Activated CD4-positive, alpha-beta T cell treated with anti-CD3 and anti-CD28 coated beads for 48 hours (primary cell): Measurements from ENCODE around the gene CDYL2.
"Not testable (repeated sequence)": the region's sequence is repeated elsewhere in the genome, so short reads cannot be mapped to it uniquely, and the experiment has no call there.

Experiments
- DNase-seq: peaks from one replicate; pipeline ENCODE4 v3.0.0-alpha.2; 2020

The CDYL2 gene

DNA sequence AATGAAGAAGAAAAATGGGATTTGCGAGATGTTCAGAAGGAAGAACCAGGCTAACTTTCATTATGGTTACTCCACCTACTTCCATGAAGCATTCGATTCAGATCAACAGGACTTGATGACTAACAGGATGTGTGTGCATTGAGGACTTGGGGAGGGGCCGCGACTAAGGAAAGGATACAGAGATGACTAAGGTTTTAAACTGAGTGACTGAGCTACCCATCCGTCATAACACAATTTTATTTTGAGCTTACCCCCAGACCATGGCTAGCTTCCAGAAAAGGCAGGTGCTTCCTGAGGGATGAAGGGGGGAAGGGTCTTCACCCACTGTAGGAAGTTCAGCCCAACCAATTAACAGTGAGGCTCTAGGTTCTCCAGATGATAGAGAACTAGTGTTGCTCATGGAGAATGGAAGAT is 2.5 kb upstream of the CDYL2 start:
- peak; percentile 76 for DNase-seq

DNA sequence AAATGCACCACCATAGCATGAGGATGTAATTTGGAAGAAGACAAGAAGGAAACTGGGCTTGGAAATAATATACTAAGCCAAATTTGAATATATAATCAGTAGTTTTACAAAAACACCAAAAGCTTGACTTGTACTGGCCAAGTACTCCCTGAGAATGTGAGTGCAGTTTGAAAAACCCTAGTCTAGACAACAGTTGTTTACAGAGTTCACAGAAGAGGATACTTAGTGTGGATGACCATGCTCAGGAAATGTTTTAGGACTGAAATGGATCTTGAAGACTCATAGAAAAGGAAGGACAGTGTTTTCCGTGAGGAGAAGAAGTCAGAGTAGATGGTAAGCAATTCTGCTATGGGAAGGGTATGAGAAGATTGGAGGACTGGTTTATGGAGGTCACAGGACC is 1.9 kb upstream of the CDYL2 start:
- no peak for DNase-seq

DNA sequence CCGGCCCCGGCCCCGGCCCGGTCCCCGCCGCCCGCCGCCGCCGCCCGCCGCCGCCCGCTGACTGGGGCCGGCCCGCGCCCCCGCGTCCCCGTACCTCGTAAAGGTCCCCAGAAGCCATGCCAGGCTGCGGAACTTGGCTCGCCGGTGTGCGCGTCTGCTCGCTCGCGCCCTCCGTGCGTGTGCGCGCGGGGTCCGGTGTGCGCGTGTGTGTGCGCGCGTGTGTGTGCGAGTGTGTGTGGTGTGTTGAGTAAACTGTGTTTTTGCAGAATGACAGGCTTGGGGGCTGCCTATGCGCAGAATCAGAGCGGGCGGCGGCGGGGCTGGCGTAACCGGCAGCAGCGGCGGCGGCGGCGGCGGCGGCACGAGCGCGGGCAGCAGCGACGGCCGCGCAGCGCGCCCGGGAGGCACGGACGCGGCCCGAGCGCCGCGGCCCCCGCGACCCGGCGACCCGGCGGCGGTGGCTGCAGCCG is 307 bp downstream of the CDYL2 start:
- DNase-seq, result peak; percentile 75

GRCh38 chr16:80803339-80804055 is 901 bp downstream of the CDYL2 start:
- peak; percentile 63 for DNase-seq

DNA sequence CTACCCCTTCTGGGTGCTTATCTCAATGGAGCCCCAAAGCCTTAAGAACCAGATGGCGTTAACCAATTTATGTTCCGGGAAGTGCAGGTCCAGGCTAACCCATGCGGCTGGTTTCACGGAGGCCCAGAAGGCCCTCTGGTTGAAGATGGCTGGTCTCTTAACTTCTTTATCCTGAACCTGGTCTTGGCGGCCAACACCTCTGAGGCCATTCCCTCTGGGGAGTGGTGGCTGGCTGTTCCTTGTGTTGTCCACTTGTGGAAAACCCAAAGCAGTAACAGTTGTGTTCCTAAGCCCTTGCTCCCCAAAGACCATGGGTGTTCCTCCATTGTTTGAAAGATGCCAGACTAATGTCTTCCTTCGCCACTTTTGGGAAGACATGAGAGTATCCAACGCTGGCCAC is 1.5 kb downstream of the CDYL2 start:
- DNase-seq, result no peak

DNA sequence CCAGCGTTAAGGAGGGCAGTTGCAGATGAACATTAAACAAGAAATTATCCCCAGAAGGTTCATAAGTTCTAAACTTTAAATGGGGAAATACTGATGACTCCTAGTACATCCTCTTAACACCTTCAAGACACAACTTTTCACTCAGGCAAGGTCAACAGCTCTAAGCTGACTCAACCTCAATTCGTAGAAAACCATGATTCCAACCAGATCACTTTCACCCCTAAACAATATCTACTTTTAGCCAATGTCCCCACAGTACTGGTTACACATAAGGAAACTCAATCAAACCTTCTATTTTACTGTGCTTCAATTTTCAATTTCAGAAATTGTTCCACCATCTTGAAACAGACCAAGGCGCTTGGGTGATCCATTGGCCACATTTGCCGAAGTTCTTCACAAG is 2.3 kb downstream of the CDYL2 start:
- no peak for DNase-seq

- DNase-seq, result no peak
These were observed 10.3 kb downstream of the CDYL2 start for GRCh38 chr16:80794071-80794470.

GRCh38 chr16:80792031-80792430 is 12.4 kb downstream of the CDYL2 start:
- no peak for DNase-seq

GRCh38 chr16:80791411-80791810 is 13.0 kb downstream of the CDYL2 start:
- no peak for DNase-seq

DNA sequence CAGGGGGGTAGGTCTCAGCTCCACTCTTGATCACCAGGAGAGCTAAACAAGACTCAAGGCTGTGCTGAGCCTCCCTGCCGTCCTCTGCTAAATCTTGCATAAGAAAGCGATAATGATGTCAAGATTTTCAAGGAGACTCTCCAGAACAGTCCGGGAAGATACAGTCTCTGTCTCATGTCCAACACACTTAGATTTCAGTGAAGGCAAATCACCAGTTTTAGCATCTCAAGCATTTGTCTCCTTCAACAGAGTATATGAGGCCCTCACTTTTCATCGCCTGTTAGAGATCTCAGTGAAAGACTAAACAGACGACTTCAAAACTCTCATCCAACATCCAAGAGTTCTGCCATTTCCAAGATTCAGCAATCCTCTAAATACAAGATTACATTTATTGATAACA is 13.6 kb downstream of the CDYL2 start:
- DNase-seq, result no peak

GRCh38 chr16:80788027-80788426 is 16.4 kb downstream of the CDYL2 start:
- DNase-seq, result no peak

- not testable (repeated sequence) for DNase-seq
These were observed 17.8 kb downstream of the CDYL2 start for GRCh38 chr16:80786561-80786960.

- DNase-seq, result no peak
These were observed 19.4 kb downstream of the CDYL2 start for GRCh38 chr16:80784951-80785350.

- DNase-seq, result no peak
These were observed 25.7 kb downstream of the CDYL2 start for GRCh38 chr16:80778703-80779102.

GRCh38 chr16:80776856-80777255 is 27.5 kb downstream of the CDYL2 start:
- DNase-seq, result no peak

DNA sequence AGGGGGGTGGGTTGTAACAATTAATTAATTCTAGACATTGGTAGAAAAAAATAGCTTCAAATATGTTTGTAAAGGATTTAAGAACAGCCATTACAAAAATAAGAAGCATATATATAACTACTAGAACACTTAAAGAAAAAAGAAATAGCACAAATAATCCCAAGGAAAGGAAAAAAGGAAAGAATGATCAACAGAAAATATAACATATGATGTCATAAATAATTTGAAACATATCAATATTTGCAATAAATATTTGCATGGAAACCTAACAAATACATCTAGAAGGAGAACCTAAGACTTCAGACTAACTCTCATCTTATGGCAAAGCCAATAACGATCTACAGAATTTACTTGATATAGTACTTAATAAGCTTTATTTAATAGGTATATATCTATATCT is 28.9 kb downstream of the CDYL2 start:
- no peak for DNase-seq

- no peak for DNase-seq
These were observed 37.6 kb downstream of the CDYL2 start for GRCh38 chr16:80766798-80767197.

DNA sequence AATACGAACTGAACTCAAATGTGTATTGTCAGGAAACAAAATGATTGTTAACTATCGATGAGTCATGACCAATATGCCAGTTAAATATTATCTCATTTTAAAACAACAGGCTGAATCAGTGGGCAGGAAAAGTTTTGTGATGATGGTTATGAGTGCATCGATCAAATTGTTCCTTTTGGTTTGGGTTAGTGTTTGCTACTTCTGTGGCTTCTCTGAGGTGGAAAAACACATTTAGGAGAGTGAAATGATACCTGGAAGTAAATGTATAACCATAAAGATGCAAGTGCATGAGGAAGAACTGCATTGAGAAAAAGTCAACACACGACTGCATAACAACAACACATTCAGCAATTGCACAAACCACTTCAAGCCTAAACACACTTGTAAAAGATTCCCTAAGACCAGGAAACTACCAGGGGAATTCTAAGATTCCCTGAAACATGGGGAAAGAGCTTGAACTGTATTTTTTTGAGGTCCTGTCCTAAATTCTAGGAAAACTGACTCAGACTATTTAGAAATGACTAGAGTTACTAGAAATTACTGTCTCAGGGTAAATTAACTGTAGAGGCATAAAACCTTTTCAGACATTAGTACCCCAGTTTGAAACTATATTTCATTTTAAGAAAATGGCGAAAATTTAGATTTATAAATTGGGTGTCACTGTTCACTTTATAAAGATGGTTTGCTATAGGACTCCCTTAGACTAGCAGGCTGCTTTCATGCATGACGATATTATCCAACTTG is 44.8 kb downstream of the CDYL2 start:
- DNase-seq, result no peak

- no peak for DNase-seq
These were observed 49.9 kb downstream of the CDYL2 start for GRCh38 chr16:80754476-80754875.

- no peak for DNase-seq
These were observed 51.9 kb downstream of the CDYL2 start for GRCh38 chr16:80752541-80752940.

DNA sequence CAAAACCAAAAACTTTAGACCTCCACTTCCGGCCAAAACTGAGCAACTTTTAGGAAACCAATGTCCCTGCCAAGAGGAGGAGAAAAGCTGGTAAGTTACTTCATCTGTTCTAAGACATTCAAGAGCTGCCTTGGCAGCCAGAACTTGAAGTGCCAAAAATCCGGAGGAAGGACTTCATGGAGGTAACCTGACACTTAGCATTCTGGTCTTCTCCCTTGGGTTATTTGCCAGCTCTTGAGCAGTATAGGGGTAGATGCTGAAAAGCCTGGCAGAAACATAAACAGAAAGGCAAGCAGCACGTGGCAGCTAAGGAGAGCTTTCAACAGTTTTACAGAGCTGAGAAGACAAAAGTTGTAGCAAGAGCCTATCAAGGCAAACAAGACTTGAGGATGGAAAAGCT is 53.2 kb downstream of the CDYL2 start:
- DNase-seq, result no peak

- no peak for DNase-seq
These were observed 58.2 kb downstream of the CDYL2 start for GRCh38 chr16:80746231-80746630.

DNA sequence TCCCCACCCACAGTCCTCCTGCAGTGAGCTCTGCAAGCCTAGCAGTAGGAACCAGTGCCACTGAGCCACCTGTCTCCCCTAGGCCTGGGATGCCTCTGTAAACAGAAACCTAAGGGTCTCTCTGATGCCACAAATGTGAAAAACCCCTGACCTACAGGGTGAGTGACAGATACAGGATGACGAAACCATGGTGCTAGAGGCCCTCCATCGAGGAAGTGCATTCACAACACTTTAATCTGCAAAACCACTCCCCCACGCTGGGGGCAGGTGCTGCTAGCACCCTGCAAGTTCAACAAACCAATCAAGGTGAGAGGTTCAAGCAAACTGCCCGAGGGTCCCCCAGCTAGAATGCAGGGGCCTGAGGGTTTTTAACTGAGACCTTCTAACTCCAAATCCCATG is 59.5 kb downstream of the CDYL2 start:
- no peak for DNase-seq

- no peak for DNase-seq
These were observed 60.6 kb downstream of the CDYL2 start for GRCh38 chr16:80743772-80744171.

GRCh38 chr16:80743273-80743672 is 61.1 kb downstream of the CDYL2 start:
- DNase-seq, result no peak
